DMS53 treated with DMSO at 0.1 percent for 48 hours (cell line): Measurements from ENCODE around the gene PCBD1.

ENCODE experiments used
- DNase-seq: peaks from one replicate; lab custom pipeline; 2025; ENCODE audit not compliant: unreplicated experiment; lab: John Stamatoyannopoulos, UW

Gene PCBD1

GRCh38 chr10:70903262-70903921, 15.0 kb upstream of the PCBD1 start:
- DNase-seq = no peak

GRCh38 chr10:70902661-70903261, 14.4 kb upstream of the PCBD1 start:
- no peak for DNase-seq

- DNase-seq = no peak
Observed at GRCh38 chr10:70901276-70901878, 13.0 kb upstream of the PCBD1 start.

GRCh38 chr10:70899096-70899495, 10.7 kb upstream of the PCBD1 start:
- no peak for DNase-seq

GRCh38 chr10:70898687-70899086, 10.3 kb upstream of the PCBD1 start:
- no peak for DNase-seq

- no peak for DNase-seq
Observed at GRCh38 chr10:70896551-70896950, 8.2 kb upstream of the PCBD1 start.

- DNase-seq = no peak
Observed at GRCh38 chr10:70894416-70894815, 6.1 kb upstream of the PCBD1 start.

- DNase-seq = no peak
Observed at GRCh38 chr10:70893227-70894006, 5.1 kb upstream of the PCBD1 start.

GRCh38 chr10:70892631-70893030, 4.3 kb upstream of the PCBD1 start:
- DNase-seq = no peak

- no peak for DNase-seq
Observed at GRCh38 chr10:70891627-70892026, 3.3 kb upstream of the PCBD1 start.

GRCh38 chr10:70890917-70891431, 2.6 kb upstream of the PCBD1 start:
- DNase-seq = no peak

- DNase-seq = no peak
Observed at GRCh38 chr10:70889291-70889690, 926 bp upstream of the PCBD1 start.

- no peak for DNase-seq
Observed at GRCh38 chr10:70886921-70887665, 1.3 kb downstream of the PCBD1 start.

GRCh38 chr10:70885931-70886903, 2.1 kb downstream of the PCBD1 start:
- no peak for DNase-seq

GRCh38 chr10:70885481-70885880, 2.9 kb downstream of the PCBD1 start:
- no peak for DNase-seq

GRCh38 chr10:70884741-70885140, 3.6 kb downstream of the PCBD1 start:
- DNase-seq = no peak

GRCh38 chr10:70880077-70880534, 8.3 kb downstream of the PCBD1 start:
- peak; percentile 80 for DNase-seq

- no peak for DNase-seq
Observed at GRCh38 chr10:70879207-70879606, 9.2 kb downstream of the PCBD1 start.

- no peak for DNase-seq
Observed at GRCh38 chr10:70874061-70874460, 14.3 kb downstream of the PCBD1 start.

- DNase-seq = no peak
Observed at GRCh38 chr10:70872291-70872690, 16.1 kb downstream of the PCBD1 start.
